GM19193 (cell line): ENCODE measurements around the gene TBC1D24.
A peak's percentile ranks its signal among the peaks of the same experiment; 100 is the strongest.

ENCODE experiments used
- POLR2A ChIP-seq: IDR thresholded peaks from 4 replicates; pipeline ENCODE4 v1.6.1; 2011; ENCODE audit not compliant: insufficient read depth, insufficient read length; ENCODE audit errors: extremely low read depth

TBC1D24 gene

GRCh38 chr16:2507665-2508064 is 32.7 kb downstream of the TBC1D24 start:
- TF ChIP-seq POLR2A: no peak

- no peak for TF ChIP-seq POLR2A
Measured at GRCh38 chr16:2508722-2509400, 33.9 kb downstream of the TBC1D24 start.

GRCh38 chr16:2511128-2511800 is 36.3 kb downstream of the TBC1D24 start:
- no peak for TF ChIP-seq POLR2A

GRCh38 chr16:2511996-2512734 is 37.2 kb downstream of the TBC1D24 start:
- TF ChIP-seq POLR2A: no peak

- TF ChIP-seq POLR2A: no peak
Measured at GRCh38 chr16:2512735-2513404, 37.9 kb downstream of the TBC1D24 start.

GRCh38 chr16:2513405-2514332 is 38.7 kb downstream of the TBC1D24 start, which contains the start of gene ATP6V0C:
Gene ATP6V0C (plus strand): TSS chr16:2513952. CDS start chr16:2514104, 152 bp downstream.
- TF ChIP-seq POLR2A: peak; percentile 90

GRCh38 chr16:2514333-2515179 is 39.6 kb downstream of the TBC1D24 start:
- TF ChIP-seq POLR2A: no peak

- TF ChIP-seq POLR2A: no peak
Measured at GRCh38 chr16:2515180-2515851, 40.4 kb downstream of the TBC1D24 start.

- no peak for TF ChIP-seq POLR2A
Measured at GRCh38 chr16:2516391-2517240, 41.7 kb downstream of the TBC1D24 start.

GRCh38 chr16:2517954-2518605 is 43.2 kb downstream of the TBC1D24 start:
- no peak for TF ChIP-seq POLR2A
